CD4-positive, alpha-beta T cell treated with Interleukin-1 beta for 1 hour (primary cell): ENCODE measurements around the gene ESPN.
"Not testable (repeated sequence)": the region's sequence is repeated elsewhere in the genome, so short reads cannot be mapped to it uniquely, and the experiment has no call there.

Experiments used
- DNase-seq, 2 donors: peaks; one replicate each; pipeline ENCODE4 v3.0.0-alpha.2; 2020 to 2022

The ESPN gene, protein sequence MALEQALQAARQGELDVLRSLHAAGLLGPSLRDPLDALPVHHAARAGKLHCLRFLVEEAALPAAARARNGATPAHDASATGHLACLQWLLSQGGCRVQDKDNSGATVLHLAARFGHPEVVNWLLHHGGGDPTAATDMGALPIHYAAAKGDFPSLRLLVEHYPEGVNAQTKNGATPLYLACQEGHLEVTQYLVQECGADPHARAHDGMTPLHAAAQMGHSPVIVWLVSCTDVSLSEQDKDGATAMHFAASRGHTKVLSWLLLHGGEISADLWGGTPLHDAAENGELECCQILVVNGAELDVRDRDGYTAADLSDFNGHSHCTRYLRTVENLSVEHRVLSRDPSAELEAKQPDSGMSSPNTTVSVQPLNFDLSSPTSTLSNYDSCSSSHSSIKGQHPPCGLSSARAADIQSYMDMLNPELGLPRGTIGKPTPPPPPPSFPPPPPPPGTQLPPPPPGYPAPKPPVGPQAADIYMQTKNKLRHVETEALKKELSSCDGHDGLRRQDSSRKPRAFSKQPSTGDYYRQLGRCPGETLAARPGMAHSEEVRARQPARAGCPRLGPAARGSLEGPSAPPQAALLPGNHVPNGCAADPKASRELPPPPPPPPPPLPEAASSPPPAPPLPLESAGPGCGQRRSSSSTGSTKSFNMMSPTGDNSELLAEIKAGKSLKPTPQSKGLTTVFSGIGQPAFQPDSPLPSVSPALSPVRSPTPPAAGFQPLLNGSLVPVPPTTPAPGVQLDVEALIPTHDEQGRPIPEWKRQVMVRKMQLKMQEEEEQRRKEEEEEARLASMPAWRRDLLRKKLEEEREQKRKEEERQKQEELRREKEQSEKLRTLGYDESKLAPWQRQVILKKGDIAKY

DNA sequence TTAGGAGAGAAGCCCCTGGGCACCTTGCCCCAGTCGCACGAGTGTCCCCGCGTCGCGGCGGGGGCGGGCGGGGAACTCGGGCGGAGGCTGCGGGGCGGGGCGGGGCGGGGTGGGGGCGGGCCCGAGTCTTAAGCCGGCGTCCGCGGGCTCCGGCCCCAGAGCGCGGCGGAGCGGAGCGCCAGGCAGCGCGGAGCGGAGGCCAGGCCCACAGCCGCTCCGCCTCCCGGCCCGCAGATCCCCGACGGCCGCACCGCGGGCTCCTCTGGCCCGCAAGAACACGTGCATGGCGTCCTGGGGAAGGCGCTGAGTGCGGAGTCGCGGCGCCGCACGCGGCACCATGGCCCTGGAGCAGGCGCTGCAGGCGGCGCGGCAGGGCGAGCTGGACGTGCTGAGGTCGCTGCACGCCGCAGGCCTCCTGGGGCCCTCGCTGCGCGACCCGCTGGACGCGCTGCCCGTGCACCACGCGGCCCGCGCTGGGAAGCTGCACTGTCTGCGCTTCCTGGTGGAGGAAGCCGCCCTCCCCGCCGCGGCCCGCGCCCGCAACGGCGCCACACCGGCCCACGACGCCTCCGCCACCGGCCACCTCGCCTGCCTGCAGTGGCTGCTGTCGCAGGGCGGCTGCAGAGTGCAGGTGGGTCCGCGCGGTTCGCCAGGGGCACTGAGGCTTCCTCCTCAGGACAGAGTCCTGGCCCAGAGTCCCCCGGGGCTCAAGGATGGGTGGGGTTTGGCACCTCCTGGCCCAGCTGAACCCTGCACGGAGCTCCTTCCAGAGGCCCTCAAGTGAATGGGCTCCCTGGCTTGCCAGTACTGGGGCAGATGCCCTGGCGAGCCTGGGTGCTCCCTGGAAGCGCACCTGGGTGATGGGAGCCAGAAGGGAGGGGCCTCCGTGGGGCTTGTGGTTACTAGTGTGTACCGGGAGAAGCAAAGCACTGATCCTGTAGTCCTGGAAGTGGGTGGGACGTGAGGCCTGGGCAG lies at the start of gene ESPN:
ESPN (plus strand) TSS at position 158 of the 975 bp plus-strand sequence; CDS start at position 338, 180 bp downstream.
- no peak for DNase-seq

DNA sequence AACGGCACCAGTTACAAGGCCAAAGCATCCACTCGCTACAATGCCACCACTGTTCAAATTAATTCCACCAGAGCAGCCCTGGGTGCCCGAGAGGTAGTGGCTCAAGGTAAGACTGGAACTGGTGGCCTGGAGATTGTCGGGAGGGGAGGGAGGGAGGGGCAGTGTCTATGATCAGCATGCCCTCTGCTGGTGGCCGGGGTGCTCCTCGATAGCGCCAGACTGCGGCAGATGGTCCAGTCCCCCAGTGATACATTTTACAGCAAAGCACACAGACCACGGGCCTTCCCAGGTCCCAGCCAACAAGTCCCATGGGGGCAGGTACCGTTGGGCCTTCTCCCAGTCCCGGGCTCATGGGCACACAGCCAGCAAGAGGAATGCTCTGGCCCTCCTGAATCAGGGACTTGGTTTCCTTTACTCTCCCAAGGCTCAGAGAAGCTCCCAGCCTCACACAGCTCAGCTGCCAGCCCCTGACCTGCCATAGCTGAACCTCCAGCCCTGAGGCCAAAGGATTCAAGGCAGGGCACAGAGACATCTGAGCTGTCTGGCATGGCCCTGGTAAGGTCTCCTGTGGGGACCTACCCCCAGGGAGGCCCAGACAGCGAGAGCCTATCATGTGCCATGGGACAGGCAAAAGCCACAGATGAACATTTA lies 46.4 kb upstream of the ESPN start:
- DNase-seq, result no peak

DNA sequence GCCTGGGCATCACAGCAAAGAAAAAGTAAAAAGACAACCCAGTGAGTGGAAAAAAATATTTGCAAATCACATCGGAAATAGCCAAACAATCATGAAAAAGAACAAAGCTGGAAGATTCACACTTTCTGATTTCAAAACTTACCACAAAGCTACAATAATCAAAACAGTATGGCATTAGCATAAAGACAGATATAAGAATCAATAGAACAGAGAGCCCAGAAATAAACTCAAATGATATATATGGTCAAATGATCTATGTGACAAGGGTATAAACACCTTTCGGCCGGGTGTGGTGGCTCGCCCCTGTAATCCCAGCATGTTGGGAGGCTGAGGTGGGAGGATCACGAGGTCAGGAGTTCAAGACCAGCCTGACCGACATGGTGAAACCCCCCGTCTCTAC lies 44.5 kb upstream of the ESPN start:
- DNase-seq, result no peak

DNA sequence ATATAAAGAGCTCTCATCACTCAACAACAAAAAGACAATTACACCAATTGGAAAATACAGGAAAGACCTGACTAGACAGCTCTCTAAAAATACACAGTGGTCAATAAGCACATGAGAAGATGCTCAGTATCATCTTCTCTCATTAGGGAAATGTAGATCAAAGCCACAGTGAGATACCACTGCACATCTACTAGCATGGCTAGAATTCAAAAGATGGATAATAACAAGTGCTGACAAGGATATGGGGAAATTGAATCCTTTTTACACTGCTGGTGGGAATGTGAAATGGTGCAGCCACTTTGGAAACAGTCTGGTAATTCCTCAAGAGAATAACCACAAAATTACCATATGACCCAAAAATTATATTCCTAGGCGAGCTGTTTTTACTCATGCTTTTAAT lies 40.4 kb upstream of the ESPN start:
- DNase-seq, result no peak

DNA sequence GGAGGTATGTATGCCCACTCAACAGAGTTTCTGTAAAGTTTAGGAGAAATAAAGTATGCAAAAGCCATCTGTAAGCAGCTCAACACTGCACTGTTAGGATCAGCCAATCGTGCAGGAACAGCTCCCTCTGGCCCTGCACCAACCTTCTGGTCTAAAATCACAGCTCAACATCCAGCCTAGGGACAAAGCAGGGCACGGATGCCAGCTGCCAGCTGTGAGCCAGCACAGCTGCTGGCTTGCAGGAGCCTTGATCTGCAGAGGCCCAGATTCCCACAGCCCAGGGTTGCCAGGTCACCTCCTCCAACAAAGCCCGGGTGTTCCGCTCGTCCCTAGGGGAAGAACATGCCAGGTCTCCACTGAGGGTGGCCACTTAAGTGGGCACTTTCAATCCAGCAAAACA lies 39.6 kb upstream of the ESPN start:
- no peak for DNase-seq

DNA sequence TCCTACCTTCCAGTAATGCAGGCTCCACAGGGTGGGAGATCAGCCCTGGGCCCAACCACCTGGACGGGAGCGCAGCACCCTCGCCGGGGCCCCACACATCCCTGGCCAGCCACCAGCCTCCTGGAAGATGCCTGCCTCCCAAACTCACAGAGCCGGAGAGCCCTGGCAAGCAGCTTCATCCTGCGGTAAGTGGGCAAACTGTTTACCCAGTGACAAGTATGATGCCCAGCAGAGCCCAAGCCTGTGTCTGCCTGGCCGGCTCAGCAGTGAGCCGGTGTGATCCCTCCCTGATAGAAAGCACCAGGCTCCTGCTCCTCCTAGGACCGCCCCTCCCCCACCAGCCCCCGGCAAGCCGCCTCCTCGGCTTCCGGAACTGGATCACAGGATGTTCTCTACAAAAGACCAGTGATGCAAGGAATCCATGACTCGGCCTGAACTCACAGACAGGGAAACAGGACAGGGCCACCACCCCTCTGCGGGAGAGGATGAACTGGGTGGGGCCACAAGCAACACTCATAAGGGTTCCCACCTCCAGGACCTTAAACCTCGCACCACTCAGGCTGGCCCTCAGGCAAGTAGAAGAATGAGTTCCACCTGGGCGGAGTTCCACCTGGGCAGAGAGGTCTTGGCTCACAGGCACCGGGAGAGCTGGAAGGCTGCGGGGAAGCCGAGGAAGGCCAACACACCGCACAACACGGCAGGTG lies 38.9 kb upstream of the ESPN start:
- no peak for DNase-seq

DNA sequence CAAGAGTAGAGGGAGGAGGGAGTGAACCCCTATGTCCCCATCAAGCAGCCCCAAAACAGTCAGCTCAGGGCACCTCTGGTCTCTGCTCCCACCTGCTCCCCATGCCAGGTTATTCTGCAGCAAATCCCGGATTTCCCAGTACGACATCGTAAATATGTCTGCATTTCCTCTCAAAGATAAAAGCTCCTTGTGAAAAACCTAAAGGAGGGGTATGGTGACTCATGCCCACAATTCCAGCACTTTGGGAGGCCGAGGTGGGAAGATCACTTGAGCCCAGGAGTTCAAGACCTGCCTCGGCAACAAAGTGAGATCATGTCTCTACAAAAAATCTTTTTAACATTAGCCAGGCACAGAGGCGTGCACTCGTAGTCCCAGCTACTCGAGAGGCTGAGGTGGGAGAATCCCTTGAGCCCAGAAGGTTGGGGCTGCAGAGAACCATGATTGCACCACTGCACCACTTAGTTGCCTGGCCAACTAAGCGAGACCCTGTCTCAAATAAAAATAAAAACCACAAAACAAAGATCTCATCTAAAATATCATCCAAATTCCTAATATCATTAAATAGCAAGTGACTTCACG lies 38.1 kb upstream of the ESPN start:
- DNase-seq, result no peak

DNA sequence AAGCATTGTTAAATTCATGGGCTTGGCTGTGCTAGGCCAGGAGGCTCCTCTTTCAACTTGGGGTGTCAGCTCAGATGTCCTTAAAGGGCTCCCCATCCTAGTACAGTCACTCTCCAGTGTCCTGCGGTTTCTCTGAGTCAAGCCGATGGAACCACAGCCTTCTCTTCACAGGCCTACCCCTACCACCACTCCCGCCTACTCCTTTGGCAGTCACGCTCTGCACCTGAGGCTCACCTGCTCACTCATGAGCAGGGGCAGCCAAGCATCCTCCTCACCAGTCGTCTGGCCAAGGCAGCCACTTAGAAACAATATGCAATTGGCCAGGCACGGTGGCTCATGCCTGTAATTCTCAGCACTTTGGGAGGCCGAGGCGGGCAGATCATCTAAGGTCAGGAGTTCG lies 34.6 kb upstream of the ESPN start:
- DNase-seq, result no peak

DNA sequence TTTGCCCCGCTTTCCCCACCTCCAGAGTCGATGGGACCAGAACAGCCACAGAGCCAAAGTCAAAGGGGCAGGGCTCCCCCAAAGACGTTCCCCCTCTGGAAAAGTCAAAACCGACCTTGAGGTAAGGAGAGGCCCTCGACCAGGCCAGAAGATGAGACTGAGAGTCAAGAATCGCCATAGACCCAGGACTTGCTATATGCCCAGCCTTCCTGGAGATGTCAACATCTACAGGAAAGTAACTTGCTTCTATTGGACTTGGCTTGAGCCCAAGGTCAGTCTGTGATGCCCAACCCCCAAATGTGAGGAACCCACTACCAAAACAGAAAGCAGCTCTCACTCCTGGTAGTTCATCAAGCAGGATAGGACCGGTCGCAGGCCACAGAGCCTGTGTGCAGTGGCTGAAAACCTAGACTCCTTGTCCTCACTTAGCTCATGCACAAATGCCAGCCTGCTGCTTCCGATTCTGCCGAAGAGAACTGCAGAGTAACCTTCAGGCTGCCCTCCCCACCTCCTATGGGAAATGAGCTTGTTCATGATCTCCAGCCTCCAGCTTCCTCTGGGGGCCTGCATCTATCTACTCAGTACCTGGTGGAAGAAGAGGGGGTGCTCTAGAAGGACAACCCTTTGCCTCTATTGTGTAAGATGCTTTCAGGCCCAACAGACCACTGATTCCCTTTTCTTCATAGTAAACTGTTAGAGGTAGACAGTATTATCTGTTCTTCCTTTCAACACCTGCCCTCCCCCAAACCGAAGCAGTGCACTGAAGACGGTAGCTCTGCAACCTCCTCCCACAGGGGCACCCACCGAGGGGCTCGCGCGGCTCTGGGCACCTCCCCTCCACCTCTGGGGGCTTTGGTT lies 32.4 kb upstream of the ESPN start:
- no peak for DNase-seq

DNA sequence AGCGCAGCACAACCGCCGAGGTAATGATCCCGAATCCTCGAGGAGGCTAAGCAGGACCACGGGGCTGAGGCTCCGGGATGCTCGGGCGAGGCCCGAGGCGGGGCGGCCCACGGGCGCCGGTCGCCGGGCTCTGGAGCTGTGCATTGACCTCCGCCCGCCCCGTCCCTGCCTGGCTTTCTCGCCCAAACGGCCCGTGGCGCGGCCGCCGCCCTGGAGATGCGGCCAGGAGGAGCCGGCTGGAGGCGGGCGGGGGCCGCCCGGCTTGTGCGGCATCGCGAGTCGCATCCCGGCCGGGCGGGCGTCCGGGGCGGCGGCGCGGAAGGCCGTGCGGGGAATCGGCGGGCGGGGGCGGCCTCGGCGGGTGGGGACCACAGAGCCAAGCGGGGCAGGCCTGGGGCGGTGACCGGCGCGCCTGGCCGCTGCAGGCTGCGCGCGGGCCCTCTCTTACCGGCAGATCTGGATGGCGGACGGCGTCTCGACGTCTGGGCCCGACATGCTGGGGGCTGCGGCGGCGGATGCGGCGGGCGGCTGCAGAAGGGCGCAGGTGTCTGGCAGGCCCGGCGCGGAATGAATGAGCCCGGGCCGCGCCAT lies 31.7 kb upstream of the ESPN start:
- no peak for DNase-seq

DNA sequence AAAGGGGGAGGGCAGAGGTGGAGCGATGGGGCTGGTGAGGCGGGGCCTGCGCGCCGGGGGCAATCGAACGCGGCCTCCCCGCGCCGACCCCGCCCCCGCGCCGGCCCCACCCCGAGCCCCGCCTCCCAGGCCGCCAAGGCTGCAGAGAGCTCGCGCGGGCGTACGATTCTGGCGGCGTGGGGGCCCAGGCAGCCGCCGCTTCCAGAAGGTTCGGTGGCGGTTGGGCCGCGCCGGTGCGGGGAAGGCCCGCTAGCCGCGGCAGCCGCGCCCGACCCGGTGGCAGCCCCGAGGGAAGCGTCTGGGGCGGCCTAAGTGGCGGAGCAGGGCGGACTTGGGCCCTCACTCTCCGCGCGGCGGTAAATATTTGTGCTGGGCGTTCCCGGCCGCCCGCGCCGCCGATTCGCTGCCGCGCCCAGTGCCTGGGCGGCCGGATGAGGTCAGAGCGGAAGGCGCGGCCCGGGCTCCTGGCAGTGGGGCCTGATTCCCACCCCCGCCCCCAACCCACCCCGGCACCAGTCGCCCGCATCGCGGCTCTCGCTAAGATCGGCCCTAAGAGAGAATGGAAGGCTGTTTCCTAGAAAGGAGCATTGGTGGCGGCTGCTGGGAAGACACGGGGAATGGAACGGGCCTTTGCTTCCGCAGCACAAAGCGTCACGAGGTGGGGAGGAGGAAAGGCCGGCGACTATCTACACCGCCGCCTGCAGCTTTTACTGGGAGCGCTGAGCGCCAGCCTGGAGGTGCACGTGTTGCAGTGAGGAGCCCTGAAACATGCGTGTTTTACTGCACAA lies 31.0 kb upstream of the ESPN start, which contains the start of gene ACOT7:
ACOT7 (minus strand) TSS at position 368 of the 788 bp plus-strand sequence. CDS start 368 bp downstream, outside the sequence.
- DNase-seq, result peak; percentile 89 to 92

DNA sequence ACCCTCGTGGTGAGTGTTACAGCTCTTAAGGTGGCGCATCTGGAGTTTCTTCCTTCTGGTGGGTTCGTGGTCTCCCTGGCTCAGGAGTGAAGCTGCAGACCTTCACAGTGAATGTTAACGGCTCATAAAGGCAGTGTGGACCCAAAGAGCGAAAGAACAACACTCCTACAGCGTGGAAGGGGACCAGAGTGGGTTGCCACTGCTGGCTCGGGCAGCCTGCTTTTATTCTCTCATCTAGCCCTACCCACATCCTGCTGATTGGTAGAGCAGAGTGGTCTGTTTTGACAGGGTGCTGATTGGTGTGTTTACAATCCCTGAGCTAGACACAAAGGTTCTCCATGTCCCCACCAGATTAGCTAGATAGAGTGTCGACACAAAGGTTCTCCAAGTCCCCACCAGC lies 29.4 kb upstream of the ESPN start:
- DNase-seq, result not testable (repeated sequence)

DNA sequence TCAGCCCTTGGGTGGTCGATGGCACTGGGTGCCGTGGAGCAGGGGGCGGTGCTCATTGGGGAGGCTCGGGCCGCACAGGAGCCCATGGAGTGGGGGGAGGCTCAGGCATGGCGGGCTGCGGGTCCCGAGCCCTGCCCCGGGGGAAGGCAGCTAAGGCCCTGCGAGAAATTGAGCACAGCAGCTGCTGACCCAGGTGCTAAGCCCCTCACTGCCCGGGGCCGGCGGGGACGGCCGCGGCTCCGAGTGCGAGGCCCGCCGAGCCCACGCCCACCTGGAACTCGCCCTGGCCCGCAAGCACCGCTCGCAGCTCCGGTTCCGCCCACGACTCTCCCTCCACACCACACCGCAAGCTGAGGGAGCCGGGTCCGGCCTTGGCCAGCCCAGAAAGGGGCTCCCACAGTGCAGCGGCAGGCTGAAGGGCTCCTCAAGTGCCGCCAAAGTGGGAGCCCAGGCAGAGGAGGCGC lies 28.8 kb upstream of the ESPN start:
- not testable (repeated sequence) for DNase-seq

DNA sequence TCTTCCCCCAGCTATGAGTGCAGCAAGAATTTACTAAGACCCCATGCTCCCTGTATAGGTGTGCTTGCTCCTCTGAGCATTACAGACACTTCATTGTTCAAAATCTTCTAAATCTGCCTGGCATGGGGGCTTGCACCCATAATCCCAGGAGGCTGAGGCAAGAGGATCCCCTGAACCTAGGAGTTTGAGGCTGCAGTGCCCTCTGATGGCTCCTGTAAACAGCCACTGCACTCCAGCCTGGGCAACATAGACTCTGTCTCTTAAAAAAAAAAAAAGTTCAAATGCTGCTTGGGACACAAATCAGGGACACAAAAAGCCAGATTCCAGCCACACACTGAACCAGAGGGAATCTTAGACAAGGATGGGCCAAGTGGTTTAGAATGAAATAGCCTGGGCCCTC lies 27.6 kb upstream of the ESPN start:
- DNase-seq, result no peak

DNA sequence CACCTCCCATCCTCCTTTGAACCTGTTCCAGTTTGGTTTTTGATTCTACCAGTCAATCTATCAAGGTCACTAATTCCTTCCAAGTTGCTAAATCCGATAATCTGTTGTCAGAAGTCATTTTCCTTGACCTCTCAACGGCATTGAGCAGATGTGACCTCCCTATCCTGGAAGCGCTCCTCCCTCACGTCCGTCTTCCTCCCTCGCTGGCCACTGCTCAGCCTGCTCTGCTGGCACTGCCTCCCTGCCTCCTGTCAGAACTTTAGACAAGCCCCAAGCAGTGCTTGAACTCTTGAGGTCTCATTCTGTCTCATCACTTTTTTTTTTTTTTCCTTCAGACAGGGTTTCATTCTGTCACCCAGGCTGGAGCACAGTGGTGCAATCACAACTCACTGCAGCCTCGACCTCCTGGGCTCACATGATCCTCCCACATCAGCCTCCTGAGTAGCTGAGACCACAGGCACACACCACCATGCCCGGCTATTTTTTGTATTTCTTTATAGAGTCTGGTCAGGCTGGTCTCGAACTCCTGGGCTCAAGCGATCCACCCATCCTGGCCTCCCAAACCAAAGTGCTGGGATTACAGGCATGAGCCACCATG lies 26.6 kb upstream of the ESPN start:
- DNase-seq, result no peak

DNA sequence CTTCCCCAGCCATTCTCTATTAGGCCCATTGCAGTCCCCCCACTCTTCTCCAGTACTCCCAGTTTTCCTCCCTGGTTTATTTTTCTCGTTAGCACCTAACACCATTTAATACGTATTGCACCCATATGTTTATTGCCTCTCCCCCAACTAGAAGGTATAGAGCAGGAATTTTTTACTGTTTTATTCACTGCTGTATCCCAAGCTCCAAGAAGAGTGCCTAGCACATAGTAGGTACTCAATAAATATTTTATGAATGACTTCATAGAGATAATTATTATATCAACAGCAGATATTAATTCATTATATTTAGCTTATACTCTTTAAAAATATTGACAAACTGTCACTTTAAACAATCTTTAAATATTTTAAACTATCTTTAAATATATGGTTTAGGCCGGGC lies 25.3 kb upstream of the ESPN start:
- DNase-seq, result no peak

DNA sequence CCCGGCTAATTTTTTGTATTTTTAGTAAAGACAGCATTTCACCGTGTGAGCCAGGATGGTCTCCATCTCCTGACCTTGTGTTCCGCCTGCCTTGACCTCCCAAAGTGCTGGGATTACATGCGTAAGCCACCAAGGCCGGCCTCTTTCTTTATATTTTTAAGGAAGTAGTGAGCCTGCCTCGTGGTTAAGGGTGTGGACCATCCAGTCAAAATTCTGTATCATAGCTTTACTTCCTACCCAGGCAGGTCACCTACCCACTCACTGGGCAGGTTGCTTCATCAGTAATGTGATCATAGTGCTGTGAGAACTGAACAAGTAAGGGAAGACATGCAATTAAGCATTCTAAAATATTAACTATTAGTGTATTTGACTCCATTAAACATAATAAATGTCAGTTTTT lies 22.9 kb upstream of the ESPN start:
- peak in 1 of 2 donors; percentile 56 for DNase-seq

DNA sequence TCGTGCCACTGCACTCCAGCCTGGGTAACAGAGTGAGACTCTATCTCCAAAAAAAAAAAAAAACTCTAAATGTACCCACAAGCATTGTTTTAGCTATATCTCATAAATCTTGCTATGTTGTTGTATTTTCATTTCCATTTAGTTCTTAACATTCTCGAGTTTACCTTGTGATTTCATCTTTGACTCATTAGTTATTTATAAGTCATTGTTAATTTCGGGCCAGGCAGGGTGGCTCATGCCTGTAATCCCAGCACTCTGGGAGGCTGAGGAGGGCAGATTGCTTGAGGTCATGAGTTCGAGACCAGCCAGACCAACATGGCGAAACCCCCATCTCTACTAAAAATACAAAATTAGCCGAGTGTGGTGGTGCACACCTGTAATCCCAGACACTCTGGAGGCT lies 16.6 kb upstream of the ESPN start:
- no peak for DNase-seq
